Fibroblast of lung (primary cell): ENCODE results near the gene RIBC2.

ENCODE experiments used
- EZH2 ChIP-seq: IDR thresholded peaks from 2 replicates; pipeline ENCODE4 v1.5.1; 2012; ENCODE audit warnings: low read length, control low read depth, mild to moderate bottlenecking; ENCODE audit errors: missing control alignments
- TF ChIP-seq, protein P1 (sequence below), 2 donors: IDR thresholded peaks in 1 of 2; conservative IDR thresholded peaks in 1 of 2; 1 replicate in 1 of 2; 2 replicates in 1 of 2; pipeline ENCODE4 v1.5.1; 2011 to 2012; ENCODE audit warnings: low read length in 2 of 2, control low read depth in 1 of 2, inconsistent platforms in 1 of 2, low read depth in 1 of 2, mild to moderate bottlenecking in 1 of 2

DNA sequence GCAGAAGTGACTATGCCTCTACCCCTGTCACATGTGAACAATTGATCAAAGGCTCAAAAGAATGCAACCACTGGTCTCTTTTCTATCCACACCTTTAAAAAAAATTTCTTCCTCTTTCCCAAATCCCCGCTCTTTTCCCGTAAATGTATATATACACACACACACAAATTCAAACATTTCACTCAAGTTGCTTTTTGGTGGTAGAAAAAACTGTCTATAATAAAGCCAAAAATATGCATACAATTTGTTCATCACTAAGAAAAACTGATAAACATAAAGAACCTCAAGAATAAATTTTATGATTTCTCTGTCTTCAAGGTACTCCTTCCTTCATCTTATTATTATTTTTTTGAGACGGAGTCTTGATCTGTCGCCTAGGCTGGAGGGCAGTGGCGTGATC is 5.7 kb upstream of the RIBC2 start:
- TF ChIP-seq, protein P1, sequence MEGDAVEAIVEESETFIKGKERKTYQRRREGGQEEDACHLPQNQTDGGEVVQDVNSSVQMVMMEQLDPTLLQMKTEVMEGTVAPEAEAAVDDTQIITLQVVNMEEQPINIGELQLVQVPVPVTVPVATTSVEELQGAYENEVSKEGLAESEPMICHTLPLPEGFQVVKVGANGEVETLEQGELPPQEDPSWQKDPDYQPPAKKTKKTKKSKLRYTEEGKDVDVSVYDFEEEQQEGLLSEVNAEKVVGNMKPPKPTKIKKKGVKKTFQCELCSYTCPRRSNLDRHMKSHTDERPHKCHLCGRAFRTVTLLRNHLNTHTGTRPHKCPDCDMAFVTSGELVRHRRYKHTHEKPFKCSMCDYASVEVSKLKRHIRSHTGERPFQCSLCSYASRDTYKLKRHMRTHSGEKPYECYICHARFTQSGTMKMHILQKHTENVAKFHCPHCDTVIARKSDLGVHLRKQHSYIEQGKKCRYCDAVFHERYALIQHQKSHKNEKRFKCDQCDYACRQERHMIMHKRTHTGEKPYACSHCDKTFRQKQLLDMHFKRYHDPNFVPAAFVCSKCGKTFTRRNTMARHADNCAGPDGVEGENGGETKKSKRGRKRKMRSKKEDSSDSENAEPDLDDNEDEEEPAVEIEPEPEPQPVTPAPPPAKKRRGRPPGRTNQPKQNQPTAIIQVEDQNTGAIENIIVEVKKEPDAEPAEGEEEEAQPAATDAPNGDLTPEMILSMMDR (conservative IDR thresholded peaks at IDR 0.05 in 1 of 2, IDR thresholded peaks at IDR 0.05 in 1 of 2; ENCODE audit: low read depth in 1 of 2, low read length in 2 of 2), result no peak
- no peak for TF ChIP-seq EZH2
